Posterior cingulate gyrus (tissue), 11 donors: ENCODE results near the gene HID1.

Experiments used
- DNase-seq, 10 donors: peaks; one replicate each; pipeline versions ENCODE4 v3.0.0 to v3.0.0-alpha.2; 2020 to 2021; ENCODE audit warnings: mixed read lengths in 3 of 10
- intact Hi-C: fragments of 100-400 bp; cut with DNase I; formaldehyde crosslinking; loops from one replicate; pipeline ENCODE4 v1.15.1; 2023

HID1 gene

GRCh38 chr17:74954115-74954514 is 18.4 kb downstream of the HID1 start:
- intact Hi-C loops, result no loop called here
- peak in 1 of 10 donors; percentile 67 for DNase-seq

GRCh38 chr17:74953134-74953687 is 19.3 kb downstream of the HID1 start:
- intact Hi-C loops, result no loop called here
- DNase-seq, result no peak

- intact Hi-C loops, result no loop called here
Measured at GRCh38 chr17:74952431-74953133, 20.0 kb downstream of the HID1 start.

GRCh38 chr17:74951680-74952421 is 20.7 kb downstream of the HID1 start:
- intact Hi-C loops, result no loop called here
- DNase-seq, result peak in 1 of 10 donors; percentile 57

More at GRCh38 chr17:74952431-74953133, 20.0 kb downstream of the HID1 start:
- DNase-seq, result peak in 1 of 10 donors; percentile 64

GRCh38 chr17:74951065-74951464 is 21.5 kb downstream of the HID1 start:
- no peak for DNase-seq
- intact Hi-C loops, result no loop called here

GRCh38 chr17:74950207-74950606 is 22.4 kb downstream of the HID1 start:
- intact Hi-C loops, result no loop called here

GRCh38 chr17:74949455-74950115 is 23.0 kb downstream of the HID1 start:
- intact Hi-C loops, result no loop called here
- DNase-seq, result peak in 1 of 10 donors; percentile 70

More at GRCh38 chr17:74950207-74950606, 22.4 kb downstream of the HID1 start:
- no peak for DNase-seq

GRCh38 chr17:74947041-74947754 is 25.4 kb downstream of the HID1 start:
- no peak for DNase-seq
- intact Hi-C loops, result no loop called here

- DNase-seq, result no peak
Measured at GRCh38 chr17:74946641-74947040, 25.9 kb downstream of the HID1 start.

GRCh38 chr17:74945543-74945942 is 27.0 kb downstream of the HID1 start:
- intact Hi-C loops, result no loop called here
- no peak for DNase-seq

More at GRCh38 chr17:74946641-74947040, 25.9 kb downstream of the HID1 start:
- intact Hi-C loops, result no loop called here

- DNase-seq, result no peak
- intact Hi-C loops, result no loop called here
Measured at GRCh38 chr17:74943808-74944522, 28.6 kb downstream of the HID1 start.

GRCh38 chr17:74941128-74941725 is 31.3 kb downstream of the HID1 start:
- intact Hi-C loops, result no loop called here
- no peak for DNase-seq

- no peak for DNase-seq
- intact Hi-C loops, result no loop called here
Measured at GRCh38 chr17:74939534-74939933, 33.0 kb downstream of the HID1 start.

- DNase-seq, result no peak
- intact Hi-C loops, result no loop called here
Measured at GRCh38 chr17:74938194-74938950, 34.2 kb downstream of the HID1 start.

GRCh38 chr17:74937064-74938051 is 35.2 kb downstream of the HID1 start:
- DNase-seq, result no peak

GRCh38 chr17:74936470-74936799 is 36.1 kb downstream of the HID1 start:
- intact Hi-C loops, result no loop called here
- DNase-seq, result no peak

More at GRCh38 chr17:74937064-74938051, 35.2 kb downstream of the HID1 start:
- intact Hi-C loops, result no loop called here
